OCI-LY3 (cell line): ENCODE results near the gene DSE.

Source experiments
- CTCF ChIP-seq: fragments of 200-600, 300-600 bp; sonication (generic); IDR thresholded peaks from 2 replicates; pipeline ENCODE4 v1.5.1; 2014; ENCODE audit warnings: antibody characterized with exemption, low read length, low read depth
- EZH2phosphoT487 ChIP-seq: fragments of 200-600 bp; shearing (Covaris generic); IDR thresholded peaks from 2 replicates; pipeline ENCODE4 v1.6.1; 2018; ENCODE audit warnings: antibody characterized with exemption, mixed run types, low read depth

- TF ChIP-seq CTCF (no peak), EZH2phosphoT487 (no peak)
Measured at GRCh38 chr6:116403205-116403604, 32.5 kb downstream of the DSE start.
